HEK293T (cell line): Measurements from ENCODE around the gene MYBPC3.

Source experiments
- CTCF ChIA-PET: fragments of 350-600 bp; formaldehyde crosslinking; extraction: SDS; loops from one replicate; lab custom pipeline; 2021; ENCODE audit warnings: antibody characterized with exemption, inconsistent platforms; lab: Yijun Ruan, JAX
- POLR2A ChIA-PET: fragments of 350-600 bp; formaldehyde crosslinking; extraction: SDS; loops from one replicate; lab custom pipeline; 2020; ENCODE audit warnings: antibody characterized with exemption, inconsistent platforms; lab: Yijun Ruan, JAX
- DNase-seq: peaks from one replicate; pipeline ENCODE4 v3.0.0; 2012; ENCODE audit warnings: mixed read lengths; ENCODE audit errors: extremely low spot score
- ARNT ChIP-seq: fragments of 450-650 bp; IDR thresholded peaks from 2 replicates; pipeline ENCODE4 v1.6.1; 2017; ENCODE audit warnings: mild to moderate bottlenecking
- BHLHE40 ChIP-seq: fragments of 450-650 bp; IDR thresholded peaks from 2 replicates; pipeline ENCODE4 v1.6.1; 2016; ENCODE audit warnings: mild to moderate bottlenecking, moderate library complexity, borderline replicate concordance
- CTBP1 ChIP-seq: fragments of 450-650 bp; IDR thresholded peaks from 2 replicates; pipeline ENCODE4 v1.6.1; 2016; ENCODE audit warnings: borderline replicate concordance
- ELF4 ChIP-seq: fragments of 450-650 bp; IDR thresholded peaks from 2 replicates; pipeline ENCODE4 v1.6.1; 2017; ENCODE audit warnings: antibody characterized with exemption
- FOXA1 ChIP-seq: fragments of 450-650 bp; IDR thresholded peaks from 2 replicates; pipeline ENCODE4 v1.6.1; 2016; ENCODE audit warnings: mild to moderate bottlenecking
- FOXK2 ChIP-seq: fragments of 450-650 bp; IDR thresholded peaks from 2 replicates; pipeline ENCODE4 v1.6.1; 2016; ENCODE audit warnings: mild to moderate bottlenecking
- FOXM1 ChIP-seq: fragments of 450-650 bp; IDR thresholded peaks from 2 replicates; pipeline ENCODE4 v1.6.1; 2017; ENCODE audit warnings: mild to moderate bottlenecking, borderline replicate concordance
- HDGF ChIP-seq: fragments of 450-650 bp; IDR thresholded peaks from 2 replicates; pipeline ENCODE4 v1.6.1; 2017; ENCODE audit warnings: antibody characterized with exemption, borderline replicate concordance
- L3MBTL2 ChIP-seq: fragments of 450-650 bp; conservative IDR thresholded peaks from 2 replicates; pipeline ENCODE4 v1.6.1; 2016; ENCODE audit warnings: mild to moderate bottlenecking
- LEF1 ChIP-seq: fragments of 450-650 bp; IDR thresholded peaks from 2 replicates; pipeline ENCODE4 v1.6.1; 2017; ENCODE audit warnings: mild to moderate bottlenecking, borderline replicate concordance
- NFRKB ChIP-seq: fragments of 450-650 bp; IDR thresholded peaks from 2 replicates; pipeline ENCODE4 v1.6.1; 2016; ENCODE audit warnings: mild to moderate bottlenecking, moderate library complexity
- SP1 ChIP-seq: fragments of 450-650 bp; IDR thresholded peaks from 2 replicates; pipeline ENCODE4 v1.6.1; 2017
- SUZ12 ChIP-seq: fragments of 450-650 bp; IDR thresholded peaks from 2 replicates; pipeline ENCODE4 v1.6.1; 2016; ENCODE audit warnings: mild to moderate bottlenecking
- TARDBP ChIP-seq: fragments of 450-650 bp; IDR thresholded peaks from 2 replicates; pipeline ENCODE4 v1.6.1; 2016
- ZNF384 ChIP-seq: fragments of 450-650 bp; IDR thresholded peaks from 2 replicates; pipeline ENCODE4 v1.6.1; 2016
- TF ChIP-seq, protein P1 (sequence below): fragments of 450-650 bp; IDR thresholded peaks from 2 replicates; pipeline ENCODE4 v1.6.1; 2016

MYBPC3 gene

DNA sequence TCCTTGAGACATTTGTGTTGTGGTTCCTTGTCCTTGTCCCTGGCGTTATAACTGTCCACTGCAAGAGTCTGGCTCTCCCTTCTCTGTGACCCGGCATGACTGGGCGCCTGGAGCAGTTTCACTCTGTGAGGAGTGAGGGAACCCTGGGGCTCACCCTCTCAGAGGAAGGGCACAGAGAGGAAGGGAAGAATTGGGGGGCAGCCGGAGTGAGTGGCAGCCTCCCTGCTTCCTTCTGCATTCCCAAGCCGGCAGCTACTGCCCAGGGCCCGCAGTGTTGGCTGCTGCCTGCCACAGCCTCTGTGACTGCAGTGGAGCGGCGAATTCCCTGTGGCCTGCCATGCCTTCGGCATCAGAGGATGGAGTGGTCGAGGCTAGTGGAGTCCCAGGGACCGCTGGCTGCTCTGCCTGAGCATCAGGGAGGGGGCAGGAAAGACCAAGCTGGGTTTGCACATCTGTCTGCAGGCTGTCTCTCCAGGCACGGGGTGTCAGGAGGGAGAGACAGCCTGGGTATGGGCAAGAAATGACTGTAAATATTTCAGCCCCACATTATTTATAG is 23.0 kb downstream of the MYBPC3 start:
- CTCF ChIA-PET: interaction anchor here (1.1 kb wide), 1 partner anchor 25 kb away, joined by 3 read pairs; no protein-coding TSS in a partner anchor
- no peak for DNase-seq

DNA sequence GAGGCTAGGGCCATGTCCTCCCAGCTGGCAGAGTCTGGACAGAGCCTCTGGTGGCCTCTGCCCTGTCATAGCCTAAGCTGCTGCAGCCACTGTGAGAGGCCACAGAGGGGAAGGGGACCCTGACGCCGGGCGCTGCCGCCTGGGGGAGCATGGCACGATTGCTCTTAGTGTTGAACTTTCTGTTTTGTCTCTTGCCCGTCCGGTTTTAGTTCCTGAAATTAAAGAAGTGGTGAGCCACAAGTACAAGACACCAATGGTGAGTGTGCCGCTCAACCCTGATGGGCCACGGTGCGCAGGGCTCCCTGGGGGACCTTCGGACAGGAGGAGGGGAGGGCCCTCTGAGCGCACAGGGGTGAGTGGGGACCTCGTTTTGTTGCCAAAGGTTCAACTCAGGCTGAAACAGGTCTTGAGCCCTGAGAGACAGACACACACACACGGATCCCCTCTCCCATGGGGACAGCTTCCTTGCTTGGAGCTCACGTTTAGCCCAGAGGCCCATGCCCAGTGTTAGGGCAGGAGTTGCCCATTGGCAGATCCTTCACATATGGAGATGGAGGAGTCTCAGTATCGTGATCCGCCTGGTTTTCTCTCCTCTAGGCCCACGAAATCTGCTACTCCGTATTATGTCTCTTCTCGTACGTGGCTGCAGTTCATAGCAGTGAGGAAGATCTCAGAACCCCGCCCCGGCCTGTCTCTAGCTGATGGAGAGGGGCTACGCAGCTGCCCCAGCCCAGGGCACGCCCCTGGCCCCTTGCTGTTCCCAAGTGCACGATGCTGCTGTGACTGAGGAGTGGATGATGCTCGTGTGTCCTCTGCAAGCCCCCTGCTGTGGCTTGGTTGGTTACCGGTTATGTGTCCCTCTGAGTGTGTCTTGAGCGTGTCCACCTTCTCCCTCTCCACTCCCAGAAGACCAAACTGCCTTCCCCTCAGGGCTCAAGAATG is 23.8 kb downstream of the MYBPC3 start:
- ChIA-PET CTCF (no interaction called here), POLR2A (no interaction called here)
- TF ChIP-seq HDGF (no peak), ZNF384 (no peak), CTBP1 (no peak), FOXK2 (no peak), FOXA1 (no peak), L3MBTL2 (no peak), TARDBP (no peak), BHLHE40 (no peak), SP1 (no peak), ARNT (no peak), NFRKB (no peak)
- DNase-seq: no peak

More for the DNA sequence above, 23.0 kb downstream of the MYBPC3 start:
- POLR2A ChIA-PET: no interaction called here
- TF ChIP-seq SUZ12 (no peak), ELF4 (no peak), BHLHE40 (no peak), ARNT (no peak), FOXK2 (no peak), TARDBP (no peak), FOXM1 (no peak), HDGF (no peak), FOXA1 (no peak), SP1 (no peak), CTBP1 (no peak), NFRKB (no peak), L3MBTL2 (no peak)
- TF ChIP-seq, protein P1, sequence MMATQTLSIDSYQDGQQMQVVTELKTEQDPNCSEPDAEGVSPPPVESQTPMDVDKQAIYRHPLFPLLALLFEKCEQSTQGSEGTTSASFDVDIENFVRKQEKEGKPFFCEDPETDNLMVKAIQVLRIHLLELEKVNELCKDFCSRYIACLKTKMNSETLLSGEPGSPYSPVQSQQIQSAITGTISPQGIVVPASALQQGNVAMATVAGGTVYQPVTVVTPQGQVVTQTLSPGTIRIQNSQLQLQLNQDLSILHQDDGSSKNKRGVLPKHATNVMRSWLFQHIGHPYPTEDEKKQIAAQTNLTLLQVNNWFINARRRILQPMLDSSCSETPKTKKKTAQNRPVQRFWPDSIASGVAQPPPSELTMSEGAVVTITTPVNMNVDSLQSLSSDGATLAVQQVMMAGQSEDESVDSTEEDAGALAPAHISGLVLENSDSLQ: no peak

DNA sequence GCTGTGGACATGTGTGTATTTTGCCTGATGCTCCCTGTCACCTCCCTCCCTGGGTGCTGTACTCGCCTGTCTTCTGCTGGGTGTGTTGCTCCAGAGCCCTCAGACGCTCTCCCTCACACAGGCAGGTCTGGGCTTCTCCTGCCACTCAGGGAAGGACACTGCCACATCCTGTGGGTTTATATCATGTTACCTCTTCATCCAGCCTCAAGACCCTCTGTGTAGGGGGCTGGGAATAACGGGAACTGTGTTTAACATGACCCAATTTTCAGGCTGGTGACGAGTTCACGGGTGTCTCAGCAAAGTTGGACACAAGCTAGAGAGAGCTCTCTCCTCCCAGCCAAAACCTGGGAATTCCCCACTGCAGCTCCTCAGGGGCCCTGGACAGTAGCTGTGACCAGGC is 24.6 kb downstream of the MYBPC3 start:
- POLR2A ChIA-PET: no interaction called here
- TF ChIP-seq ZNF384: no peak
- TF ChIP-seq ARNT: no peak
- no peak for TF ChIP-seq NFRKB
- TF ChIP-seq, protein P1: no peak
- CTCF ChIA-PET: no interaction called here
- DNase-seq: no peak

DNA sequence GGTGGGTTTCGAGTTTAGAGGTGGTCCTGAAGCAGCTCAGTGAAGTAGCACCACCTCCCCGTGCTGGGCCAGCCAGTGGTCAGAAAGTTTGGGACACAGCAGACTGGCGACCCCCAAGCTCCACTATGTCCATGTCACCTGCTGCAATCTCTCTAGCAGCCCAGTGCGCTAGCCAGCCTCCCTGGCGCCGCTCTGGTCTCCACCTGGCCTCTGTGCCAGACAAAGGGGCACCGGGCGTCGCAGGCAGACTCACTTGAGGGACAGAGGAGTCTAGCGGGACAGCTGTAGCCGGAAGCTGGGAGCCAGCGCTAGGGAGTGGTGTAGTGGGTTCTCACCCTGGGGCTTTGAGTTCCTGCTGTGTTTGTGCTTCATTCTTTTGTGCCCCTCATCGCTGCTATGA is 25.5 kb downstream of the MYBPC3 start:
- DNase-seq: no peak
- no peak for TF ChIP-seq HDGF
- TF ChIP-seq, protein P1: no peak
- TF ChIP-seq FOXA1: no peak
- no peak for TF ChIP-seq TARDBP
- no peak for TF ChIP-seq FOXM1
- TF ChIP-seq NFRKB: no peak
- TF ChIP-seq SUZ12: no peak
- no peak for TF ChIP-seq CTBP1
- no peak for TF ChIP-seq L3MBTL2
- no peak for TF ChIP-seq LEF1
- no peak for TF ChIP-seq FOXK2
- TF ChIP-seq SP1: no peak
- ChIA-PET POLR2A (no interaction called here), CTCF (no interaction called here)

DNA sequence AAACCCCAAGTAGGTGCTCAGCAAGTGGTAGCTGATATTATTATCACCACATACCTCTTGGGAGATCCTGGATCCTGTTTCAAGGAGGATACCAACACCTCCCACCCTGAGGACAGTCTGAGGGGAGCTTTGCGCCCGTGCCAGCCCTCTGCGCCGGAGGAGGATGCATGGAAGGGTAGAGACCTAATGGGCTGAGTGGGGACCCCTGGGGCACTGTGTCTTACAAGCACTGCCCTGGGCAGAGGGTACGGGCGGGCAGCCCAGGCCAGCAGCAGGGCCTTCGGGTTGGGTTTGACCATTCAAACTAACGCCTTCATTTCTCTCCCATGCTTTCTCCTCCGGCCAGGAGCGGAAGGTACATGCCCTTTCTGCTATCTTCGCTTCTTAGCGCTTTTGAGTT is 26.3 kb downstream of the MYBPC3 start:
- DNase-seq: no peak
- POLR2A ChIA-PET: no interaction called here
- TF ChIP-seq ELF4 (no peak), HDGF (no peak), FOXM1 (no peak), ZNF384 (no peak), SUZ12 (no peak), SP1 (no peak), ARNT (no peak), FOXK2 (no peak), BHLHE40 (no peak), NFRKB (no peak), CTBP1 (no peak), TARDBP (no peak), L3MBTL2 (no peak), FOXA1 (no peak), LEF1 (no peak)
- TF ChIP-seq, protein P1: no peak
- CTCF ChIA-PET: no interaction called here
